NK-92 (cell line): Measurements from ENCODE around the gene NPAS3.

Source experiments
- DNase-seq: peaks from one replicate; lab custom pipeline; 2025; ENCODE audit not compliant: unreplicated experiment; lab: John Stamatoyannopoulos, UW

NPAS3 gene

DNA sequence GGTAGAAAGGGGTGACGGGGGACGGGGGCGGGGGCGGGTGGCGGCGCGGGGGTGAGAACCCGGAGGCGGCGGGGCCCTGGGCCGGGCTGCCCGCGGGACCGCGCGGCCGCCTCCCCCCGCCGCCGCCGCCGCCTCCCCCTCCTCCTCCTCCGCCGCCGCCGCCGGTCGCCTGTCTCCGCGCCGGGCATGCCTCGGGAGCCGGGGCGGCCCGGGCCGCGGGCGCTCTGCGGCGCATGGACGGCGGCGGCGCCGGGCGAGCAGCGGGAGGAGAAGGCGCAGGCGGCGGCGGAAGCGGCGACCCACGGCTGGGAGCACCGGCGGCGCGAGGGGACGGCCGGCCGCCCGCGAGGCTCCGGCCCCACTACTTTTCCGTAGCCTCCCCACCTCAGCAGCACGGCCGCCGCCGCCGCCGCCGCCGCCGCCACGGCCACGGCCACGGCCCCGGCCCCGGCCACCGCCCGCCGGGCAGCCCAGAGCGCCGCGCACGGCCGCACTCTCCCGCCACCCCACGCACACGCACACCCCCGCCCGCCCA, at the start of gene NPAS3:
Gene NPAS3, plus strand, starts transcription at position 161 of the 535 bp plus-strand sequence.
- no peak for DNase-seq

GRCh38 chr14:32896979-32897697, 41.5 kb upstream of the NPAS3 start:
- no peak for DNase-seq

GRCh38 chr14:32897698-32898064, 41.0 kb upstream of the NPAS3 start:
- DNase-seq = no peak

DNA sequence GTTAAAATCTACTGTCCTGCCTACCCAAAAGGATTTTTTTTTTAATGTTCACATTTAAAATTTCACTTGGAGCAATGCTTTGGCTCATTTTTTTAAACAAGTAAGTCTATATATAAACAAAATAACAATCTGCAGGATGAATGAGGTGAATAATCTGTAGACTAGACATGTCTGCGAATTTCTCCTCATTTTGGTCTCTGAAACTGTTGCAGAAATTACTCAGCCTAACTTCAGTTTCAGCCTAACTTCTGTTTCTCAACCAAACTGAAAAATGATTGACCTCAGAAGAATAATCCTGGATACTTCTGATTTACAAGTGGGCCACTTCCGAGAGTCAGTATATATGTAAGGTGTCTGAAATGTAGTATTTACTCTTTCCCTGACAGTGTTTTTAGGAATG, 39.8 kb upstream of the NPAS3 start:
- DNase-seq = no peak

DNA sequence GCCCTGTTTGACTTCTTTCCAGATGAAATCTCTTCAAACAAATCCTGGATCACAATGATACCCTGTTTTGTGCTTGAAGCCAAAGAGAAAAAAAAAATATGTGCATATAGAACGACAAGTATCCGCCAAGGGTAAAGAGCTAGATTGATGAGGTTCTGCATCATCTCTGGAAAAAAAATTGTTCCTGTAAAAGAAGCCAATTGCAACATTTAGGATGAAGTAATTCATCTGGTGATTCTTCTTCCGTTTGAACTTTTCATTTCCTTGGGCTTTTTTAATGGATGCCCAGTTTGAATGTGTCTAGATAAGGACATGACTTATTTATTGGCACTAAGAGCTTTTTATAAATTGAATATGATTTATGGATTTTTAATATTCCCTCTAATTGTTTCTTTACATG, 38.1 kb upstream of the NPAS3 start:
- no peak for DNase-seq

DNA sequence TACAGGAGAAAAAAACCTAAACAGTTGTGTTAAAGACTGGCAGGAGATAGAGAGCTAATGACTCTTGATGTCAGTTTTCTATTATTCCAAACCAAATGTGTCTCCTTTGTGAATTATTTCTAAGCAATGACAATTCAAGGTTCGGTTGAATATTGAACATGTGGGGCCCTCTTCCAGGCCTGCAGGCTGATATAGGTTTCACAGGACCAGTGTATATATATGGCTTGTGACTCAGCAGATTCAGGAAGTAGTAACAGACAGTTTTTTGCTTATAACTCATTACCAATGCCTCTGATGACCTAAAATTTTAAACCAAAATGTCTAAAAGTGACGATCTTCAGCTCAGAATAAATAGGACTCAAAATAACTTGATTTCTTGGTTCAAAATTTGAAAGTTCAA, 33.7 kb upstream of the NPAS3 start:
- DNase-seq = no peak

DNA sequence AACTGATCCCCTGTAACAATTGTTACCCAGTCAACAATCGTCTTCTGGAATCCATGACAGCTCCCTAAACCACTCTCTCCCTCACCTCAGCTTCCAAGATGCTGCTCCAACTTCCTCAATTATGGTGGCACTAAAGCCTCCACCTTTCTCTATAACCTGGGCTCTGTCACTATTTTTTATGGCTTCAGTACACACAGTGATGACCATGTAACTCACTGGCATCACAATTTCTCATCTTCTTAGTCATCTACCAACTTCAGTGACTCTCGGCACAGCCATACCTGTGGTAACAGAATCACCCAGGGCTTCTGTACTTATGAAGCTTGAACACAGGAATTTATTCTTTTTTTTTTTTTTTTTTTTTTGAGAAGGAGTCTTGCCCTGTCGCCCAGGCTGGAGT, 32.0 kb upstream of the NPAS3 start:
- no peak for DNase-seq

DNA sequence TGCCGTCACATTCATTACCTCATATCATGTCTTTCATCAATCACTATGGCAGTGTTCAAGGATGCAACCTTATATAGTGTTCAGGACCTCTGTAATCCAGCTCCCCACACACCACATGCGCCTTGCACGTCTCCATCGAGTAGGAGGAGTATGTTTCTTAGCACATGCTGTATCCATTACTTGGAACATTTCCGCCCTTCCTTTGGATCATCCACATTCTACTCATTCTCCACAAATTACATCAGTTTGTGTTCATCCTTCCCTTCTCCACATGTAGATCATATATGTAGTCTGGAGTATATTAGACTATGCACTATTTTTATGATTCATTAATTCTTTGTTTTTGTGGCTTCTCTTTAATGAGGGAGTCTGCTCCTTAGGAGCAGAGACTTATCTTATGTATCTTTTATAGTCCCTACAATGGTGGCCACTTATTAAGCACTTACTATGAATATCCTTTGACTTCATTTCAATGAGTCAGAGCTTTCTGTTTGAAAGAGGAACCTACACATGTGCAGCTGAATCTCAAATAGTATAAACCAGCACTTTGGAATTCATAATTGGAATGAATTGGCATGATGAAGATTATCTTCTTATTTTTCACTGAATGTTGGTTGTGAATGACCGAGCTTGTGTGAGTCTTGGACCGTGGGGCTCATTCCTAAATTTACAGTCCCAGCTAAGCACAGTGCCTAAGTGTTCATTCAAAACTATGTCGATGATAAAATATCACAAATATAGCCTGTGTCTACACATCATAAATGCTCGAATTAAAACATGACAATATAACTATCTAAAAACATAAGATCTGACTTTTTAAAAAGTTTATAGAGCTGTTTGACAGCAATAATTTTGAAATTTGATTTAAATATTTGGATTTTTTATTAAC, 30.2 kb upstream of the NPAS3 start:
- no peak for DNase-seq

- no peak for DNase-seq
Measured at GRCh38 chr14:32913725-32914124, 25.0 kb upstream of the NPAS3 start.

DNA sequence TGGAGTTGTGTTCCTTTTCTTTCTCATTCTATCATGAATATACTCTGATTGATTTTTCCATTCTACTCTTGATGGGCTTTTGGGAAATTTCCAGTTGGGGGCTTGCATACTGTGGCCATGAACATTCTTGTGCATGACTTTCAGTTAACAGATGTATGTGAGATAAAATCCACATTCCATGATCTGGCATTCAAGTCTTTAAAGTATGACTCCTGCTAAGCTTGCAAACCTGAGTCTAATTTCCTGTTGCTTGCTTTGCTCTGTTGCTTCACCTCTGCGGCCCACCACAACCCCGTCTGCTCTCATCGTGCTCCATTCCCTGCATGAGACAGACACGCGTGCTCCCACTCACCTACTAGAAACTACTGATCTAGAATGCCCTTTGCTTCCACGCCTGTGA, 24.3 kb upstream of the NPAS3 start:
- no peak for DNase-seq

DNA sequence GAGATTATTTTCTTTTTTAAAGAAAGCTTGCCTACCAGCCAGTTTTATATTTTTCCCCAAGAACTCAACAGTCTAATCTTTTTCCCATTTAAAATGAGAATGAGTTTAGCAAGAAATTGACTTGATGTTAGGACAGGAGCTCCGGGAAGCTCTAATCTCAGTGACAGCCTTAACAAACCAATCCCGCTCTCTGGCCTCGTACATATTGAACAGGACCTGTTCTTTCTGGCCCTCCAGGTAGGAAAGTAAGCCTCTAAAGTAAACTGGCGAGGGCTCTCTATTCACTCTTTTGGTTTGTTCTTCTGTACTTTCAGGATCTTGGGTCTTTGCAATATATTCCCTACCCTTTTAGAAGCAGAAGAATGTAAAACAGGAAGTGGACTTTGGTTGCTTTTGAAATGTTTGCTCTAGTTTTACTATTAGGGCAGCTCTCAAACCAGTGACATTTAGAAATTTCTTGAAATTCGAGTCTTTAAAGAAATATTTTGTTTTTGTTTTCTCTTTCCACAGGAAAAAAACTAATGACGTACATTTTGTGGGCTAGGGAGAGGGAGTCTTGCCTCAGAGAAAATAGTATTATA, 17.9 kb upstream of the NPAS3 start:
- DNase-seq = no peak

DNA sequence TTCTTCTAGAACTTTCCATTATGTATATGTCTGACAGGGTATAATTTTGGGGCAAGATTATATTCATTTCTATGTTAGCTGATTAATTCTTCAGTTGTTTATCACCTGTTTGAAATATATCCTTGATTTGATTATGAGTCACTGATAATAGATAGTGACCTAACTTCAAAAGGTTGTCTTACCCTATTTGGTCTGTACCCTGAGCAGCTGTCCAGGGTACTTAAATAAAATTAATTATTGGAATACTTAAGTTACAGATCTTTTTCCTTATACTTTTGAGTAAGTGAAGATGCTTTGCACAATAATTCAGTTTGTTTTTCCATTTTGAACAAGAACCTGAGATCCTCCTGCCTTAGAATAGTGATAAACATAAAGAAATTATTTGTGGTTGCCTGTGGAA, 13.2 kb upstream of the NPAS3 start:
- DNase-seq = no peak

GRCh38 chr14:32932302-32932913, 6.3 kb upstream of the NPAS3 start:
- DNase-seq = no peak

DNA sequence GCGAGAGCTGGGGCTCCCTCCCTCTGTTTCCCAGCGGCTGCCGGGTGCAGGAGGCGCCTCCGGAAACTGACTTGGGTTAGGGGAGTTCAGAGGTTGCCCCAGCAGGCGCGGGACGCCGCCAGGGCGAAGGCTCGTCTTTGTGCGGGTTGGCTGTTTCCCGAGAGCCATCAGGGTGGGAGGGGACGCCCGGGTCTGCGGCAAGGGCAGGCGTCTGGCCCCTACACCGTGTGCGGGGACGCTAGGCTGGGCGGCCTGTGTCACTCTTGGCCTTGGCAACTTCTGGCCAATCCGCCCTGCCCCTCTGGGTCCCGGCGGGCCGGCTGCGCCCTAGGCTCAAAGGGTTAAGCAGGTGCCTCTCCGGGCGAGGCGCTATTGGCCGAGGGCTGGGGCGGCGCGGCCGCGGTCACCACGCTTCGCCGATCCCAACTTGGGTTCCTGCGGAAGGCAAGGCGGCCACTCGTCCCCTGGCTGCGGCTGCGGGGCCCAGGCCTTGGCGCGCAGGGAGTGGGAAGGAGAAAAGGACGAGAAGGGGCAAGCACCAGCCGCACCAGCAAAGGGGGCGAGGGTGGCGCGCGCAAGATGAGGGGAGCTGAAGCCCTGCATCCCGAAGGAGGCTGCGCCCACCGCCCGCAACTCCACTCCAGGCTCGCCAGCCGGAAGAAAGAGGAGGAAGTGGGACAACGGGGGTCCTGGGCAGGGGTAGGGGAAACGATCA, 5.6 kb upstream of the NPAS3 start:
- no peak for DNase-seq

DNA sequence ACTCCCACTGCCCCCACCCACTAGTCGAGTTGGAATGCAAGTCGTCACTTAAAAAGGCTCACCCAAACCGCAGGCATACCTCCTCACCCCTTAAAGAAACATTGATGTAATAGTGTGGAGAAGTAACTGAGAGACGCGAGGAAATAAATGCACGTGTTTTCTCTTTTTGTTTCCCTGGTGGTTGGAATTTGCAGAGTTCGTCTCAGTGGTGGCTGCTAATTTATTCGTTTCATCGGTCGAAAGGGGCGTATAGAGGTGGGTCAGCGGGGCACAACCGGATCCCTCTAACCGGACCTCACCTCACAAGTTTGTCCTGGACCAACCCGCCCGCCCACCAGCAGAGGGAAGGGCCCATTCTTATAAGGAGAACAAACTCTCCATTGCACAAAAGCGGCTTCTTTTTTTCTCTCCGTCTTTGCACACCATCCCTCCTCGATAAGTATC, 5.0 kb upstream of the NPAS3 start:
- DNase-seq = no peak

GRCh38 chr14:32934073-32934880, 4.4 kb upstream of the NPAS3 start:
- DNase-seq = no peak

DNA sequence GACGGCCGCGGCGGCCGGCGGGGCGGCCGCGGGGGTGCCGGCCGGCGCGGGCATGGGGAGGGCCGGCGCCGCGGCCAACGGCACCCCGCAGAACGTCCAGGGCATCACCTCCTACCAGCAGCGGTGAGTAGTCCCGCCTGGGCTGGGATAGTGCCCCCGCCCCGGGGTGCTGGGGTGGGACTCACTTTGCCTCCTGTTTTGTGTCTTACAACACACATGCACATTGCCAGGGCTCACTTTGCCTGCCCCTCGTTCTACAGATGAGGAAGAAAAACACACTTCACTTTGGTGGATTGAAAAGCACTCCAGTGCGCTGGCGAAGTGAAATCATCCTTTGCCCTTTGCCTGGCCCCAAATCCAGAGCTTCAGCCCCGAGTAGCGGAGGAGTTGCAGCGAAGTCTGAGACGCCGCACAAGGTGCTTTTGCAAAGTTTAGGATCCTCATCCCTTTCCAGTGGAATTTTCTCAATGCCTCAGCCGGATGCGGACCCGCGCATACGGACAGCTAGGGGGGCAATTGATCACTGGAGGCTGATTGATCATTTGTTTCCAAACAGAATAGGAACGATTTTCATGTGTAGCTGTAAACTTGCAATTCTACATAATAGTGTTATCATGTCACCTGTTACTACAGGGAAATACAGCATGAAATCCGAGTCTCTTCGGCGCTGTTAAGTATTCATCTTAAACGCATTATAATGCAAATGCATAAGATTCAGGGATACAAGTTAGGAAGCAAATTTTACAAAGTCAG, 3.6 kb upstream of the NPAS3 start:
- DNase-seq = no peak

- no peak for DNase-seq
Measured at GRCh38 chr14:32939254-32940065, 781 bp downstream of the NPAS3 start.
